Measurements from ENCODE around the gene CCNF. TPM values are rescaled to one million over a fixed set of nuclear protein-coding genes. Genes with fewer than 3 reads are reported as not detected.

Gene CCNF
- total RNA-seq, 1 donor from 2014 or later: 6.8 TPM

GRCh38 chr16:2490190-2491105 is 61.2 kb downstream of the CCNF start:
- no peaks in the 10 kb centered on the region for H3K9me3 ChIP-seq (ENCODE audit: control insufficient read depth in 3 of 3, low read length in 3 of 3)
- no peaks in the 10 kb centered on the region for H3K36me3 ChIP-seq (ENCODE audit: control insufficient read depth in 3 of 3, insufficient read depth in 3 of 3, low read length in 3 of 3)

GRCh38 chr16:2492292-2492691 is 63.0 kb downstream of the CCNF start:
- H3K9me3 ChIP-seq (ENCODE audit: control insufficient read depth in 3 of 3, low read length in 3 of 3): no peaks in the 10 kb centered on the region
- no peak overlapping the region for H3K9ac ChIP-seq (ENCODE audit: low read depth in 1 of 3, low read length in 3 of 3)
- no peaks in the 10 kb centered on the region for H3K27me3 ChIP-seq (ENCODE audit: control insufficient read depth in 3 of 3, insufficient read depth in 3 of 3, low read length in 3 of 3)
- H3K4me1 ChIP-seq (ENCODE audit: control insufficient read depth in 3 of 3, insufficient read depth in 3 of 3, low read length in 3 of 3): peaks cover 10 to 16% (median 12%) of the 10 kb centered on the region in 3 donors
- H3K36me3 ChIP-seq (ENCODE audit: control insufficient read depth in 3 of 3, insufficient read depth in 3 of 3, low read length in 3 of 3): peaks cover 5 to 10% (median 9%) of the 10 kb centered on the region in 3 donors
- H3K27ac ChIP-seq (ENCODE audit: low read depth, low read length): no peak overlapping the region
- H3K4me3 ChIP-seq (ENCODE audit: low read length in 3 of 3): no peak overlapping the region

More at GRCh38 chr16:2490190-2491105, 61.2 kb downstream of the CCNF start:
- no peak overlapping the region for H3K9ac ChIP-seq (ENCODE audit: low read depth in 1 of 3, low read length in 3 of 3)
- H3K4me1 ChIP-seq (ENCODE audit: control insufficient read depth in 3 of 3, insufficient read depth in 3 of 3, low read length in 3 of 3): peaks cover 9 to 18% (median 18%) of the 10 kb centered on the region in 3 donors
- H3K4me3 ChIP-seq (ENCODE audit: low read length in 3 of 3): no peak overlapping the region
- H3K27me3 ChIP-seq (ENCODE audit: control insufficient read depth in 3 of 3, insufficient read depth in 3 of 3, low read length in 3 of 3): no peaks in the 10 kb centered on the region
- no peak overlapping the region for H3K27ac ChIP-seq (ENCODE audit: low read depth, low read length)

- Histone ChIP-seq H3K27ac (ENCODE audit: low read depth, low read length) (no peak overlapping the region), H3K4me3 (ENCODE audit: low read length in 3 of 3) (no peak overlapping the region), H3K9me3 (ENCODE audit: control insufficient read depth in 3 of 3, low read length in 3 of 3) (no peaks in the 10 kb centered on the region), H3K36me3 (ENCODE audit: control insufficient read depth in 3 of 3, insufficient read depth in 3 of 3, low read length in 3 of 3) (peaks cover 5 to 10% (median 9%) of the 10 kb centered on the region in 3 donors), H3K27me3 (ENCODE audit: control insufficient read depth in 3 of 3, insufficient read depth in 3 of 3, low read length in 3 of 3) (no peaks in the 10 kb centered on the region), H3K9ac (ENCODE audit: low read depth in 1 of 3, low read length in 3 of 3) (no peak overlapping the region), H3K4me1 (ENCODE audit: control insufficient read depth in 3 of 3, insufficient read depth in 3 of 3, low read length in 3 of 3) (peaks cover 19 to 22% (median 20%) of the 10 kb centered on the region in 3 donors)
These were observed 64.4 kb downstream of the CCNF start for GRCh38 chr16:2493605-2494004.

- Histone ChIP-seq H3K9me3 (ENCODE audit: control insufficient read depth in 3 of 3, low read length in 3 of 3) (no peaks in the 10 kb centered on the region), H3K27me3 (ENCODE audit: control insufficient read depth in 3 of 3, insufficient read depth in 3 of 3, low read length in 3 of 3) (no peaks in the 10 kb centered on the region), H3K9ac (ENCODE audit: low read depth in 1 of 3, low read length in 3 of 3) (no peak overlapping the region), H3K4me3 (ENCODE audit: low read length in 3 of 3) (no peak overlapping the region), H3K27ac (ENCODE audit: low read depth, low read length) (no peak overlapping the region), H3K4me1 (ENCODE audit: control insufficient read depth in 3 of 3, insufficient read depth in 3 of 3, low read length in 3 of 3) (peaks cover 26 to 31% (median 29%) of the 10 kb centered on the region in 3 donors), H3K36me3 (ENCODE audit: control insufficient read depth in 3 of 3, insufficient read depth in 3 of 3, low read length in 3 of 3) (peaks cover 5 to 10% (median 9%) of the 10 kb centered on the region in 3 donors)
These were observed 65.4 kb downstream of the CCNF start for GRCh38 chr16:2494616-2495015.

GRCh38 chr16:2495041-2495440 is 65.8 kb downstream of the CCNF start:
- Histone ChIP-seq H3K9ac (ENCODE audit: low read depth in 1 of 3, low read length in 3 of 3) (no peak overlapping the region), H3K27ac (ENCODE audit: low read depth, low read length) (no peak overlapping the region), H3K4me3 (ENCODE audit: low read length in 3 of 3) (no peak overlapping the region), H3K9me3 (ENCODE audit: control insufficient read depth in 3 of 3, low read length in 3 of 3) (no peaks in the 10 kb centered on the region), H3K27me3 (ENCODE audit: control insufficient read depth in 3 of 3, insufficient read depth in 3 of 3, low read length in 3 of 3) (no peaks in the 10 kb centered on the region), H3K4me1 (ENCODE audit: control insufficient read depth in 3 of 3, insufficient read depth in 3 of 3, low read length in 3 of 3) (peaks cover 26 to 35% (median 31%) of the 10 kb centered on the region in 3 donors), H3K36me3 (ENCODE audit: control insufficient read depth in 3 of 3, insufficient read depth in 3 of 3, low read length in 3 of 3) (peaks cover 7 to 10% (median 9%) of the 10 kb centered on the region in 3 donors)

GRCh38 chr16:2496223-2497115 is 67.2 kb downstream of the CCNF start:
- Histone ChIP-seq H3K9ac (ENCODE audit: low read depth in 1 of 3, low read length in 3 of 3) (peak overlapping the region in 2 of 3 donors; percentile 57 to 73), H3K4me1 (ENCODE audit: control insufficient read depth in 3 of 3, insufficient read depth in 3 of 3, low read length in 3 of 3) (peaks cover 26 to 45% (median 37%) of the 10 kb centered on the region in 3 donors), H3K4me3 (ENCODE audit: low read length in 3 of 3) (no peak overlapping the region), H3K27ac (ENCODE audit: low read depth, low read length) (no peak overlapping the region), H3K36me3 (ENCODE audit: control insufficient read depth in 3 of 3, insufficient read depth in 3 of 3, low read length in 3 of 3) (peaks cover 7 to 10% (median 9%) of the 10 kb centered on the region in 3 donors), H3K9me3 (ENCODE audit: control insufficient read depth in 3 of 3, low read length in 3 of 3) (no peaks in the 10 kb centered on the region), H3K27me3 (ENCODE audit: control insufficient read depth in 3 of 3, insufficient read depth in 3 of 3, low read length in 3 of 3) (no peaks in the 10 kb centered on the region)

GRCh38 chr16:2497116-2497630 is 67.9 kb downstream of the CCNF start:
- H3K9ac ChIP-seq (ENCODE audit: low read depth in 1 of 3, low read length in 3 of 3): peak overlapping the region in 2 of 3 donors; percentile 57 to 73

GRCh38 chr16:2497695-2498484 is 68.6 kb downstream of the CCNF start:
- peaks cover 34 to 59% (median 46%) of the 10 kb centered on the region in 3 donors for H3K4me1 ChIP-seq (ENCODE audit: control insufficient read depth in 3 of 3, insufficient read depth in 3 of 3, low read length in 3 of 3)
- peak overlapping the region in 2 of 3 donors; percentile 14 to 45 for H3K4me3 ChIP-seq (ENCODE audit: low read length in 3 of 3)
- H3K36me3 ChIP-seq (ENCODE audit: control insufficient read depth in 3 of 3, insufficient read depth in 3 of 3, low read length in 3 of 3): peaks cover 8 to 10% (median 9%) of the 10 kb centered on the region in 3 donors
- H3K9ac ChIP-seq (ENCODE audit: low read depth in 1 of 3, low read length in 3 of 3): peak overlapping the region; percentile 38 to 73 (median 57)
- no peaks in the 10 kb centered on the region for H3K9me3 ChIP-seq (ENCODE audit: control insufficient read depth in 3 of 3, low read length in 3 of 3)
- peak overlapping the region; percentile 44 for H3K27ac ChIP-seq (ENCODE audit: low read depth, low read length)
- no peaks in the 10 kb centered on the region for H3K27me3 ChIP-seq (ENCODE audit: control insufficient read depth in 3 of 3, insufficient read depth in 3 of 3, low read length in 3 of 3)

More at GRCh38 chr16:2497116-2497630, 67.9 kb downstream of the CCNF start:
- no peaks in the 10 kb centered on the region for H3K9me3 ChIP-seq (ENCODE audit: control insufficient read depth in 3 of 3, low read length in 3 of 3)
- peaks cover 32 to 52% (median 43%) of the 10 kb centered on the region in 3 donors for H3K4me1 ChIP-seq (ENCODE audit: control insufficient read depth in 3 of 3, insufficient read depth in 3 of 3, low read length in 3 of 3)
- peak overlapping the region in 2 of 3 donors; percentile 14 to 45 for H3K4me3 ChIP-seq (ENCODE audit: low read length in 3 of 3)
- peaks cover 8 to 10% (median 9%) of the 10 kb centered on the region in 3 donors for H3K36me3 ChIP-seq (ENCODE audit: control insufficient read depth in 3 of 3, insufficient read depth in 3 of 3, low read length in 3 of 3)
- no peaks in the 10 kb centered on the region for H3K27me3 ChIP-seq (ENCODE audit: control insufficient read depth in 3 of 3, insufficient read depth in 3 of 3, low read length in 3 of 3)
- no peak overlapping the region for H3K27ac ChIP-seq (ENCODE audit: low read depth, low read length)
